IMR-90 (cell line): Measurements from ENCODE around the gene ACSS3. TPM values are rescaled to one million over a fixed set of nuclear protein-coding genes. Genes with fewer than 3 reads are reported as not detected.

Experiments used
- ATAC-seq: fragments of 200-7000 bp; cut with Tn5 transposase; 2 replicates; pipeline ENCODE4 v1.9.1; 2020; ENCODE audit warnings: low read depth, mild to moderate bottlenecking, moderate library complexity
- BruUV-seq: library from RNA; stranded (reverse); fragments of 400-500 nt; replicated peaks from 2 replicates; lab custom pipeline; 2021; lab: Mats Ljungman, UMichigan
- CTCF ChIA-PET: fragments of 300-600 bp; formaldehyde crosslinking; extraction: SDS; loops from one replicate; lab custom pipeline; 2021; ENCODE audit warnings: antibody characterized with exemption; lab: Yijun Ruan, JAX
- POLR2A ChIA-PET: fragments of 300-600 bp; sonication (Branson Sonifier 250); formaldehyde crosslinking; loops from one replicate; lab custom pipeline; 2022; ENCODE audit warnings: antibody characterized with exemption; ENCODE audit not compliant: unreplicated experiment; lab: Charles Lee
- DNase-seq: peaks from one replicate; pipeline ENCODE4 v3.0.0; 2013
- H2AFZ ChIP-seq: replicated peaks from 2 replicates; pipeline ENCODE3; 2013; ENCODE audit warnings: low read length, mild to moderate bottlenecking; ENCODE audit not compliant: poor library complexity
- H2AK5ac ChIP-seq: 2 replicates; pipeline ENCODE4 v1.6.1; 2013; ENCODE audit warnings: low read depth, low read length, inconsistent platforms
- H2AK9ac ChIP-seq: replicated peaks from 2 replicates; pipeline ENCODE3; 2013; ENCODE audit warnings: mild to moderate bottlenecking, low read depth, low read length, moderate library complexity; ENCODE audit not compliant: poor library complexity
- H2BK120ac ChIP-seq: 2 replicates; pipeline ENCODE4 v1.6.1; 2013; ENCODE audit warnings: low read depth, low read length, inconsistent platforms
- H2BK15ac ChIP-seq: 3 replicates; pipeline ENCODE4 v1.6.1; 2013; ENCODE audit warnings: low read depth, low read length, inconsistent platforms
- H2BK20ac ChIP-seq: 2 replicates; pipeline ENCODE4 v1.6.1; 2013; ENCODE audit warnings: low read depth, mild to moderate bottlenecking, inconsistent platforms, low read length, moderate library complexity
- H2BK5ac ChIP-seq: 2 replicates; pipeline ENCODE4 v1.6.1; 2013; ENCODE audit warnings: mild to moderate bottlenecking, low read depth, low read length, inconsistent platforms; ENCODE audit not compliant: poor library complexity, severe bottlenecking
- H3K14ac ChIP-seq: replicated peaks from 2 replicates; pipeline ENCODE4 v1.6.1; 2013; ENCODE audit warnings: low read depth, low read length, inconsistent platforms
- H3K18ac ChIP-seq: 2 replicates; pipeline ENCODE4 v1.6.1; 2013; ENCODE audit warnings: low read depth, low read length, control low read depth
- H3K23ac ChIP-seq: 2 replicates; pipeline ENCODE4 v1.6.1; 2013; ENCODE audit warnings: low read depth, low read length, inconsistent platforms
- H3K27ac ChIP-seq: 2 replicates; pipeline ENCODE4 v1.5.1; 2013; ENCODE audit warnings: mild to moderate bottlenecking, control low read depth, low read length; ENCODE audit not compliant: insufficient read depth
- H3K27me3 ChIP-seq: 2 replicates; pipeline ENCODE4 v1.6.1; 2013; ENCODE audit warnings: low read length; ENCODE audit not compliant: control insufficient read depth, insufficient read depth
- H3K36me3 ChIP-seq: 2 replicates; pipeline ENCODE4 v1.6.1; 2013; ENCODE audit warnings: low read length, mixed read lengths; ENCODE audit not compliant: control insufficient read depth, insufficient read depth
- H3K4ac ChIP-seq: 2 replicates; pipeline ENCODE4 v1.6.1; 2013; ENCODE audit warnings: low read depth, low read length, inconsistent platforms
- H3K4me1 ChIP-seq: 2 replicates; pipeline ENCODE4 v1.6.1; 2013; ENCODE audit warnings: low read length, mixed read lengths; ENCODE audit not compliant: control insufficient read depth, insufficient read depth
- H3K4me2 ChIP-seq: 2 replicates; pipeline ENCODE4 v1.6.1; 2013; ENCODE audit warnings: low read depth, mild to moderate bottlenecking, control low read depth, low read length, moderate library complexity
- H3K4me3 ChIP-seq: 2 replicates; pipeline ENCODE4 v1.5.1; 2013; ENCODE audit warnings: low read depth, mild to moderate bottlenecking, control low read depth, low read length, moderate library complexity; ENCODE audit not compliant: insufficient read depth
- H3K56ac ChIP-seq: 2 replicates; pipeline ENCODE4 v1.6.1; 2013; ENCODE audit warnings: low read length, inconsistent platforms; ENCODE audit not compliant: insufficient read depth; ENCODE audit errors: extremely low read depth
- H3K79me1 ChIP-seq, 2 experiments: 2 replicates each; pipeline ENCODE4 v1.6.1; 2013; ENCODE audit warnings: low read length in 2 of 2, inconsistent platforms in 1 of 2, low read depth in 1 of 2
- H3K9ac ChIP-seq: 2 replicates; pipeline ENCODE4 v1.6.1; 2013; ENCODE audit warnings: low read depth, low read length, control low read depth
- H3K9me1 ChIP-seq: 2 replicates; pipeline ENCODE4 v1.6.1; 2013; ENCODE audit warnings: low read length, inconsistent platforms; ENCODE audit not compliant: insufficient read depth
- H3K9me3 ChIP-seq: 2 replicates; pipeline ENCODE4 v1.6.1; 2013; ENCODE audit warnings: low read length; ENCODE audit not compliant: control insufficient read depth, insufficient read depth
- H4K20me1 ChIP-seq: 2 replicates; pipeline ENCODE4 v1.6.1; 2013; ENCODE audit warnings: low read length, inconsistent platforms; ENCODE audit not compliant: insufficient read depth
- H4K5ac ChIP-seq: 2 replicates; pipeline ENCODE4 v1.6.1; 2013; ENCODE audit warnings: mild to moderate bottlenecking, low read depth, low read length, control low read depth
- H4K8ac ChIP-seq, 2 experiments: 2 replicates each; pipeline ENCODE4 v1.6.1; 2013; ENCODE audit warnings: low read depth in 2 of 2, low read length in 2 of 2, control low read depth in 1 of 2, inconsistent platforms in 1 of 2
- H4K91ac ChIP-seq: 2 replicates; pipeline ENCODE4 v1.6.1; 2013; ENCODE audit warnings: low read depth, low read length, inconsistent platforms; ENCODE audit not compliant: insufficient read depth
- BHLHE40 ChIP-seq: fragments of 150-350 bp; IDR thresholded peaks from 2 replicates; pipeline ENCODE4 v1.6.1; 2016; ENCODE audit warnings: mild to moderate bottlenecking, low read depth, low read length
- CEBPB ChIP-seq: IDR thresholded peaks from 2 replicates; pipeline ENCODE4 v1.6.1; 2012; ENCODE audit warnings: low read depth, low read length, improper control_type of control experiment
- CHD1 ChIP-seq: IDR thresholded peaks from 2 replicates; pipeline ENCODE4 v1.6.1; 2012; ENCODE audit warnings: low read depth, low read length, improper control_type of control experiment
- CTCF ChIP-seq: conservative IDR thresholded peaks from 2 replicates; pipeline ENCODE4 v1.5.1; 2012; ENCODE audit warnings: mild to moderate bottlenecking, low read depth, low read length, improper control_type of control experiment
- FOS ChIP-seq: fragments of 150-350 bp; IDR thresholded peaks from 2 replicates; pipeline ENCODE4 v1.6.1; 2016; ENCODE audit warnings: low read depth, low read length
- MAFK ChIP-seq: IDR thresholded peaks from 2 replicates; pipeline ENCODE4 v1.6.1; 2012; ENCODE audit warnings: low read depth, low read length, improper control_type of control experiment
- MAZ ChIP-seq: IDR thresholded peaks from 2 replicates; pipeline ENCODE4 v1.6.1; 2012; ENCODE audit warnings: low read depth, mild to moderate bottlenecking, low read length, improper control_type of control experiment, moderate library complexity, borderline replicate concordance
- NFE2L2 ChIP-seq: fragments of 150-350 bp; IDR thresholded peaks from 2 replicates; pipeline ENCODE4 v1.6.1; 2016; ENCODE audit warnings: low read depth, mild to moderate bottlenecking, low read length
- POLR2A ChIP-seq: IDR thresholded peaks from 2 replicates; pipeline ENCODE4 v1.6.1; 2012; ENCODE audit warnings: mild to moderate bottlenecking, low read depth, low read length
- RAD21 ChIP-seq: IDR thresholded peaks from 2 replicates; pipeline ENCODE4 v1.6.1; 2012; ENCODE audit warnings: low read length, improper control_type of control experiment
- RCOR1 ChIP-seq: IDR thresholded peaks from 2 replicates; pipeline ENCODE4 v1.6.1; 2012; ENCODE audit warnings: mild to moderate bottlenecking, low read length, improper control_type of control experiment; ENCODE audit not compliant: insufficient replicate concordance
- RFX5 ChIP-seq: IDR thresholded peaks from 2 replicates; pipeline ENCODE4 v1.8.0; 2012; ENCODE audit warnings: low read depth, mild to moderate bottlenecking, low read length, moderate library complexity
- SMC3 ChIP-seq: fragments of 150-350 bp; IDR thresholded peaks from 2 replicates; pipeline ENCODE4 v1.6.1; 2016; ENCODE audit warnings: low read depth, mild to moderate bottlenecking, antibody characterized with exemption, low read length, moderate library complexity
- USF2 ChIP-seq: fragments of 150-350 bp; IDR thresholded peaks from 2 replicates; pipeline ENCODE4 v1.6.1; 2017; ENCODE audit warnings: mild to moderate bottlenecking, antibody characterized with exemption, low read length, low read depth
- WGBS, 2 experiments: methylation state at CpG; one replicate each; pipeline versions ENCODE4 v1.1.5 to v1.1.7; 2013; ENCODE audit warnings: missing lambda C conversion rate in 2 of 2; ENCODE audit not compliant: insufficient read length in 1 of 2; ENCODE audit errors: extremely low coverage in 2 of 2; 5-methylcytosine and 5-hydroxymethylcytosine counted together
- dilution Hi-C: fragments of 300-500 bp; cut with HindIII; formaldehyde crosslinking; loops from one replicate; pipeline ENCODE4 v1.14.3; 2018; ENCODE audit warnings: low sequenced_read_pairs; ENCODE audit not compliant: unreplicated experiment
- in situ Hi-C: fragments of 300-500 bp; cut with MboI; formaldehyde crosslinking; loops from 3 replicates; pipeline ENCODE4 v1.14.3; 2019; ENCODE audit warnings: low sequenced_read_pairs, inconsistent platforms, mixed read lengths
- intact Hi-C: fragments of 100-400 bp; cut with micrococcal nuclease; formaldehyde crosslinking; loops from 2 replicates; pipeline ENCODE4 v1.10.0; 2022
- polyA plus RNA-seq, 3 experiments: library from polyadenylated mRNA; depleted of rRNA; stranded (reverse); fragments of >200 nt; gene quantifications; 2 replicates each; pipeline ENCODE4 v1.2.3, GENCODE V29; 2012; ENCODE audit warnings: low replicate concordance in 1 of 3
- total RNA-seq: library from RNA; depleted of rRNA; stranded (reverse); fragments of >200 nt; gene quantifications from 2 replicates; pipeline ENCODE4 v1.2.3, GENCODE V29; 2012
- TF ChIP-seq, protein P1 (sequence below): fragments of 150-350 bp; IDR thresholded peaks from 2 replicates; pipeline ENCODE4 v1.6.1; 2016; ENCODE audit warnings: low read depth, mild to moderate bottlenecking, low read length, moderate library complexity, borderline replicate concordance

ACSS3 gene
- total and polyA plus RNA-seq, 2 of the 4 experiments (the other 2 are of a cell fraction) = 0.84 to 2.0 TPM

DNA sequence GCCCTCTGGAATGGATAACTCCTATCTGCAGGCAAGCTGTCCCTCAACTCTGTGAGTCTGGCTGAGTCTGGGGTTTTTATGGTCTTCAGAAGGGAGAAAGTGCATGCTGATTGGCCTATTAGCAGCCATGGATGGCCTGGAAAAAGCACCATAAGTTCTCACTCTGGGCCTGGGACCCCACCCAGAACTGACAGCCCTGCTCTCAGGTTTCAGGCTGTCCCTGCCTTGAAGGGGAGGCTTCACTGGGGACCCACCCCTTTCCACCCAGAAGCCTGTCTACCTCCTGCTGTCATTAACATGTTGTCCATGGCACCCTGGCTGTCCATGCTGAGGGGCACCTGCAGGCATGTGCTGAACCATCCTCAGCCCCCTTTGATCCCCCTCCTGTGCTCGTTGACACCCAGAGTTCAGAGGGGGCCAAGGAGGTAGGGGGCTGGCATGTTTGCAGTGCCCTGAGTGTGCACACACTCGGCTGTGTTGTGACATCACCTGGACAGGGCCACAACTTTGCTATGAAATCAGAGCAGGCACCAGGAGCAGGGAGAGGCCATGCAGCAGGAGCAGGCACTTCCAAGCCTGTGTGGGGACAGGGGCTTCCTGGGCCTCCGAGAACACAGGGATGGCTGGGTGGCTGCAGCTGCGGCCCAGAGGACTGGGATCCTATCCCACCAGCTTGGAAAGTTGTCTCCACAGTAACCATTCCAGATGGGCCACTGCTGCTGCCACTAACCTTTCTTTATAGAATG, 84.7 kb downstream of the ACSS3 start:
- H3K4me3 ChIP-seq = no peak overlapping the region
- TF ChIP-seq CEBPB = no peak
- no peak for TF ChIP-seq FOS
- no peak for TF ChIP-seq RFX5
- TF ChIP-seq RCOR1 = no peak
- TF ChIP-seq MAFK = no peak
- no peak for TF ChIP-seq BHLHE40
- TF ChIP-seq POLR2A = no peak
- TF ChIP-seq SMC3 = no peak
- no peak for TF ChIP-seq NFE2L2
- no peak for TF ChIP-seq MAZ
- no peak for TF ChIP-seq USF2
- no peak for TF ChIP-seq CTCF
- no peak for TF ChIP-seq CHD1
- TF ChIP-seq, protein P1, sequence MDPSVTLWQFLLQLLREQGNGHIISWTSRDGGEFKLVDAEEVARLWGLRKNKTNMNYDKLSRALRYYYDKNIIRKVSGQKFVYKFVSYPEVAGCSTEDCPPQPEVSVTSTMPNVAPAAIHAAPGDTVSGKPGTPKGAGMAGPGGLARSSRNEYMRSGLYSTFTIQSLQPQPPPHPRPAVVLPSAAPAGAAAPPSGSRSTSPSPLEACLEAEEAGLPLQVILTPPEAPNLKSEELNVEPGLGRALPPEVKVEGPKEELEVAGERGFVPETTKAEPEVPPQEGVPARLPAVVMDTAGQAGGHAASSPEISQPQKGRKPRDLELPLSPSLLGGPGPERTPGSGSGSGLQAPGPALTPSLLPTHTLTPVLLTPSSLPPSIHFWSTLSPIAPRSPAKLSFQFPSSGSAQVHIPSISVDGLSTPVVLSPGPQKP = no peak
- TF ChIP-seq RAD21 = no peak
- no peaks in the 10 kb centered on the region for H3K36me3 ChIP-seq
- no peak overlapping the region for H4K91ac ChIP-seq
- H3K4ac ChIP-seq = no peak overlapping the region
- H3K56ac ChIP-seq = no peak overlapping the region
- no peak overlapping the region for H3K27ac ChIP-seq
- no peaks in the 10 kb centered on the region for H3K79me1 ChIP-seq
- H3K27me3 ChIP-seq = no peaks in the 10 kb centered on the region
- dilution Hi-C loops (no loop called here), intact Hi-C loops (no loop called here), in situ Hi-C loops (no loop called here)
- ChIA-PET POLR2A (no interaction called here), CTCF (no interaction called here)
- H2AK5ac ChIP-seq = no peak overlapping the region
- no peaks in the 10 kb centered on the region for H3K4me1 ChIP-seq
- ATAC-seq = no peak
- H3K23ac ChIP-seq = no peak overlapping the region
- H2AK9ac ChIP-seq = no peak overlapping the region
- H3K4me2 ChIP-seq = no peak overlapping the region
- H2BK20ac ChIP-seq = no peak overlapping the region
- H4K5ac ChIP-seq = no peak overlapping the region
- no peak overlapping the region for H3K14ac ChIP-seq
- no peaks in the 10 kb centered on the region for H4K20me1 ChIP-seq
- no peak overlapping the region for H2BK15ac ChIP-seq
- WGBS, 2 experiments = no CpG with 5 or more reads among the region's 4 CpGs
- DNase-seq = no peak
- H2BK120ac ChIP-seq = no peak overlapping the region
- H3K9ac ChIP-seq = no peak overlapping the region
- BruUV-seq = no TSS peak
- H3K9me3 ChIP-seq = no peaks in the 10 kb centered on the region
- no peak overlapping the region for H4K8ac ChIP-seq
- no peaks in the 10 kb centered on the region for H3K9me1 ChIP-seq
- H3K18ac ChIP-seq = no peak overlapping the region
- no peak overlapping the region for H2AFZ ChIP-seq
- no peak overlapping the region for H2BK5ac ChIP-seq
